GM12878 (cell line): ENCODE measurements around the gene CIP2A. TPM values are rescaled to one million over a fixed set of nuclear protein-coding genes. Genes with fewer than 3 reads are reported as not detected.

Experiments
- ATAC-seq: fragments of 200-7000 bp; cut with Tn5 transposase; 3 replicates; pipeline ENCODE4 v1.9.1; 2020; ENCODE audit warnings: mild to moderate bottlenecking, moderate library complexity
- BruUV-seq: library from RNA; stranded (reverse); fragments of 400-500 nt; replicated peaks from 2 replicates; lab custom pipeline; 2021; lab: Mats Ljungman, UMichigan
- CTCF ChIA-PET: fragments of 300-600 bp; sonication (Branson Sonifier 250); formaldehyde crosslinking; extraction: SDS; loops from one replicate; lab custom pipeline; 2021; ENCODE audit warnings: inconsistent platforms; lab: Yijun Ruan, JAX
- POLR2A ChIA-PET: fragments of 350-600 bp; formaldehyde crosslinking; extraction: SDS; loops from one replicate; lab custom pipeline; 2021; ENCODE audit warnings: inconsistent platforms; lab: Charles Lee
- RAD21 ChIA-PET: fragments of 300-600 bp; sonication (Branson Sonifier 250); formaldehyde crosslinking; loops from one replicate; lab custom pipeline; 2023; ENCODE audit warnings: antibody characterized with exemption; ENCODE audit not compliant: unreplicated experiment; lab: Charles Lee
- SMC1A ChIA-PET: fragments of 300-600 bp; sonication (Branson Sonifier 250); formaldehyde crosslinking; loops from one replicate; lab custom pipeline; 2023; ENCODE audit not compliant: unreplicated experiment, uncharacterized antibody; lab: Charles Lee
- DNase-seq: peaks from one replicate; pipeline ENCODE4 v3.0.0-alpha.2; 2011; ENCODE audit warnings: low read depth, low spot score
- FAIRE-seq: peaks from 3 replicates; lab custom pipeline; 2011; peaks lifted over from hg19 to GRCh38; lab: Jason Lieb, UNC
- H2AFZ ChIP-seq: 2 replicates; pipeline ENCODE4 v1.6.0; 2011; ENCODE audit warnings: low read depth, low read length, control low read depth; ENCODE audit not compliant: control insufficient read depth
- H3K27ac ChIP-seq: 2 replicates; pipeline ENCODE4 v1.5.1; 2011; ENCODE audit warnings: control low read depth; ENCODE audit not compliant: control insufficient read depth, insufficient read depth
- H3K27me3 ChIP-seq, 2 experiments: replicated peaks in 1 of 2; 2 replicates each; pipeline versions ENCODE4 v1.6.0 to v1.6.1; 2011; ENCODE audit warnings: low read length in 1 of 2; ENCODE audit not compliant: control insufficient read depth in 2 of 2, insufficient read depth in 2 of 2
- H3K36me3 ChIP-seq, 2 experiments: 2 replicates each; pipeline ENCODE4 v1.5.1; 2011; ENCODE audit warnings: low read length in 1 of 2; ENCODE audit not compliant: control insufficient read depth in 2 of 2, insufficient read depth in 2 of 2
- H3K4me1 ChIP-seq: 2 replicates; pipeline ENCODE4 v1.6.1; 2011; ENCODE audit warnings: mild to moderate bottlenecking, low read length, moderate library complexity, mixed read lengths; ENCODE audit not compliant: control insufficient read depth, insufficient read depth
- H3K4me2 ChIP-seq: 2 replicates; pipeline ENCODE4 v1.6.0; 2011; ENCODE audit warnings: control low read depth; ENCODE audit not compliant: control insufficient read depth, insufficient read depth
- H3K4me3 ChIP-seq: fragments of 200-600 bp; sonication (generic); 2 replicates; pipeline ENCODE4 v1.5.1; 2016
- H3K79me2 ChIP-seq: 2 replicates; pipeline ENCODE4 v1.6.0; 2011; ENCODE audit warnings: low read length; ENCODE audit not compliant: control insufficient read depth, insufficient read depth
- H3K9ac ChIP-seq: 2 replicates; pipeline ENCODE4 v1.8.0; 2011; ENCODE audit warnings: low read length, control low read depth, mixed read lengths; ENCODE audit not compliant: control insufficient read depth, insufficient read depth
- H3K9me3 ChIP-seq: replicated peaks from 3 replicates; pipeline ENCODE4 v1.5.1; 2011; ENCODE audit warnings: mild to moderate bottlenecking, low read length; ENCODE audit not compliant: control insufficient read depth, insufficient read depth
- H4K20me1 ChIP-seq: 2 replicates; pipeline ENCODE4 v1.6.0; 2011; ENCODE audit not compliant: control insufficient read depth, insufficient read depth
- BCL11A ChIP-seq: IDR thresholded peaks from 2 replicates; pipeline ENCODE4 v1.6.1; 2011; ENCODE audit warnings: low read depth, low read length
- CEBPB ChIP-seq, 2 experiments: fragments of 150-350 bp in 1 of 2; IDR thresholded peaks; 2 replicates each; pipeline ENCODE4 v1.6.1; 2012 to 2014; ENCODE audit warnings: low read depth in 2 of 2, low read length in 2 of 2, borderline replicate concordance in 1 of 2, inconsistent platforms in 1 of 2
- NFYA ChIP-seq: IDR thresholded peaks from 2 replicates; pipeline ENCODE4 v1.6.1; 2011; ENCODE audit warnings: low read depth, mild to moderate bottlenecking, low read length, improper control_type of control experiment, borderline replicate concordance
- PAX8 ChIP-seq: fragments of 450-650 bp; IDR thresholded peaks from 2 replicates; pipeline ENCODE4 v1.6.1; 2017; ENCODE audit warnings: mild to moderate bottlenecking, moderate library complexity
- SPI1 ChIP-seq: IDR thresholded peaks from 2 replicates; pipeline ENCODE4 v1.6.1; 2011; ENCODE audit warnings: low read depth, mild to moderate bottlenecking, low read length, moderate library complexity, borderline replicate concordance; ENCODE audit not compliant: insufficient read depth
- ZNF622 ChIP-seq: fragments of 450-650 bp; IDR thresholded peaks from 2 replicates; pipeline ENCODE4 v1.6.1; 2017; ENCODE audit warnings: mild to moderate bottlenecking, inconsistent platforms
- ZZZ3 ChIP-seq: IDR thresholded peaks from 2 replicates; pipeline ENCODE4 v1.6.1; 2011; ENCODE audit warnings: low read depth; ENCODE audit not compliant: control insufficient read depth, insufficient read length
- WGBS: methylation state at CpG from one replicate; pipeline ENCODE4 v1.1.6; 2016; ENCODE audit warnings: low lambda C conversion rate; ENCODE audit not compliant: insufficient replicate concordance, insufficient coverage; ENCODE audit errors: missing lambda C conversion rate; 5-methylcytosine and 5-hydroxymethylcytosine counted together
- in situ Hi-C: fragments of 300-500 bp; cut with MboI; formaldehyde crosslinking; loops from 9 replicates; pipeline ENCODE4 v1.14.3; 2018; ENCODE audit warnings: mixed read lengths
- intact Hi-C: fragments of 100-400 bp; cut with micrococcal nuclease; formaldehyde crosslinking; loops from one replicate; pipeline ENCODE4 v1.14.2; 2022; ENCODE audit not compliant: unreplicated experiment
- polyA plus RNA-seq, 11 experiments: library from polyadenylated mRNA; depleted of rRNA in 4 of 11; unstranded in 6 of 11; stranded (reverse) in 5 of 11; fragments of >200 nt; fragmentation: Nextera tagmentation in 4 of 11; fragmentation: Illumina TruSeq in 1 of 11; extraction: Ambion mirVana in 4 of 11; extraction: Trizol in 1 of 11; gene quantifications; 1 replicate in 1 of 11; 2 replicates in 10 of 11; pipeline versions ENCODE4 v1.2.1 to v1.2.3, GENCODE V29; 2011 to 2016; ENCODE audit warnings: inconsistent platforms in 2 of 11, missing spikeins in 2 of 11, low read depth in 1 of 11
- total RNA-seq, 4 experiments: library from RNA; depleted of rRNA in 3 of 4; stranded (reverse); fragments of >200 nt in 3 of 4; fragmentation: Illumina TruSeq in 1 of 4; extraction: Trizol in 1 of 4; gene quantifications; 2 replicates each; pipeline versions ENCODE4 v1.2.1 to v1.2.3, GENCODE V29; 2013 to 2021
- TF ChIP-seq, protein P1 (sequence below): fragments of 450-650 bp; IDR thresholded peaks from 2 replicates; pipeline ENCODE4 v1.6.1; 2016; ENCODE audit warnings: mild to moderate bottlenecking

The CIP2A gene
- total and polyA plus RNA-seq, 10 of the 15 experiments (the other 5 are each of a cell fraction or from before 2014, with no cell fraction given) = 12.5 to 29.7 (median 26.5) TPM

DNA sequence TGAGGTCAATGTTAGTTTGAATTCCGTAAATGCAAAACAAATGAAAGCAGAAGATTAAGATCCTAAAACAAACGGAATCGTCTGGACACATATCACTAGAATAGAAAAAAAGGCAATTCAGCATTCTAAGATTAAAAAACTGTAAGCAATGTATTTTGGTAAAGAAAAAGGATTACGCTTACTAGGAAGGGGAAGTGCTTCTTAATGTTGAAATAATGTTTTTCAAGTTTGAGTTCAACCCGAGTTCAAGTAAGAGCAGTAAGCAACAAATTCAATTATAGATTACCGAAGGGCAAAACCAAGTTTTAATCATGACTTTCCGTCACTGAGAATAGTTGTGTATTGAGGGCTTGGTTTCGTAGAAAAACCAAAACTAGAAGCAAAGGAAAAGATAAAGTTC lies 637 bp downstream of the CIP2A start:
- peak overlapping the region; percentile 94 for H3K9ac ChIP-seq
- H3K4me1 ChIP-seq = 0 out of 2 replicates have a peak, but pooled peaks cover 2% of the 10 kb centered on the region
- no TSS peak for BruUV-seq
- no peaks in the 10 kb centered on the region for H3K36me3 ChIP-seq
- TF ChIP-seq ZZZ3 = no peak
- no peak for TF ChIP-seq CEBPB (IDR thresholded peaks at IDR 0.05; ENCODE audit: borderline replicate concordance in 1 of 2, low read depth in 2 of 2, low read length in 2 of 2)
- peak; percentile 64; the same call in 1 of the 2 replicates for TF ChIP-seq SPI1
- SMC1A ChIA-PET = interaction anchor here (0.6 to 4.5 kb wide), 9 partner anchors 9 to 494 kb away, joined by 3 to 30 read pairs (median 4); no protein-coding TSS in a partner anchor
- H3K27me3 ChIP-seq = no peaks in the 10 kb centered on the region
- H3K79me2 ChIP-seq = peaks cover 56% of the 10 kb centered on the region
- H3K4me3 ChIP-seq = peak overlapping the region; percentile 80
- DNase-seq = no peak
- H4K20me1 ChIP-seq = no peaks in the 10 kb centered on the region
- H2AFZ ChIP-seq = peak overlapping the region; percentile 95
- no peaks in the 10 kb centered on the region for H3K9me3 ChIP-seq
- CTCF ChIA-PET = interaction anchor here (1.0 to 5.7 kb wide), 4 partner anchors 13 to 483 kb away, joined by 3 to 47 read pairs (median 9); no protein-coding TSS in a partner anchor
- peak overlapping the region; percentile 75 for H3K4me2 ChIP-seq
- RAD21 ChIA-PET = interaction anchor here (0.8 to 3.1 kb wide), 5 partner anchors 13 to 98 kb away, joined by 3 to 24 read pairs (median 3); no protein-coding TSS in a partner anchor
- POLR2A ChIA-PET = interaction anchor here (0.8 to 3.5 kb wide), 4 partner anchors 11 to 16 kb away, joined by 3 to 18 read pairs (median 8); no protein-coding TSS in a partner anchor
- ATAC-seq = no peak
- in situ Hi-C loops = no loop called here
- H3K27ac ChIP-seq = peak overlapping the region; percentile 91
- WGBS = under 1% methylated on average over 8 of the region's 8 CpGs
- intact Hi-C loops = no loop called here
- no peak for FAIRE-seq

DNA sequence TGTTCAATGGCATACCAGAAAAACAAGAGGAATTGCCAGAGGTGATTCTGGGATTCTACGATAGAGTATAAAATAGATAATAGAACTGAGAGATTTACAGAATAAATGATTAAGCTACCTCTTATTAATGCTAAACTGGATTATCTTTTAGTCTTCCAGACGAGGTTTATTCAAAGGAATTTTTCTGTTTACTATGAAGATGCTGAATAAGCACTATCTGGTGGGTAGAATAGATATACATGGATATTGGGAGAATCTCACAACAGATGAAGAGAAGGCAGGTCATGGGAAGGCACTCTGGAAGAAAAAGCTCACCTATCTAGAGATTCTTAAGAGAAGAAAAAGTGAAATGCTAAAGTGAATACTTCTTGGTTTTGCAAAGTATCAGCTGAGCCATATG lies 11.2 kb downstream of the CIP2A start:
- no TSS peak for BruUV-seq
- no peak overlapping the region for H3K4me2 ChIP-seq
- WGBS = 97% methylated on average over 2 of the region's 2 CpGs
- no peak for FAIRE-seq
- no peaks in the 10 kb centered on the region; the same call in 2 of the 3 replicates for H3K9me3 ChIP-seq
- ChIA-PET RAD21 (no interaction called here), SMC1A (interaction anchor here (0.7 to 1.3 kb wide), 3 partner anchors 9 to 16 kb away, joined by 3 to 7 read pairs (median 4); partner anchors contain the start of genes CIP2A and DZIP3), POLR2A (interaction anchor here (0.6 to 1.2 kb wide), 2 partner anchors 10 to 12 kb away, joined by 3 to 5 read pairs; partner anchors contain the start of gene DZIP3), CTCF (interaction anchor here (0.7 to 1.2 kb wide), 3 partner anchors 23 to 142 kb away, joined by 3 to 4 read pairs (median 4); no protein-coding TSS in a partner anchor)
- H3K9ac ChIP-seq = no peak overlapping the region
- in situ Hi-C loops (no loop called here), intact Hi-C loops (no loop called here)
- no peaks in the 10 kb centered on the region for H4K20me1 ChIP-seq
- no peaks in the 10 kb centered on the region for H3K27me3 ChIP-seq
- no peak for DNase-seq
- no peaks in the 10 kb centered on the region; the same call in 1 of the 2 replicates for H3K4me1 ChIP-seq
- no peak for ATAC-seq
- no peak overlapping the region for H2AFZ ChIP-seq
- TF ChIP-seq PAX8 (no peak), ZNF622 (no peak), BCL11A (no peak), NFYA (no peak)
- TF ChIP-seq, protein P1, sequence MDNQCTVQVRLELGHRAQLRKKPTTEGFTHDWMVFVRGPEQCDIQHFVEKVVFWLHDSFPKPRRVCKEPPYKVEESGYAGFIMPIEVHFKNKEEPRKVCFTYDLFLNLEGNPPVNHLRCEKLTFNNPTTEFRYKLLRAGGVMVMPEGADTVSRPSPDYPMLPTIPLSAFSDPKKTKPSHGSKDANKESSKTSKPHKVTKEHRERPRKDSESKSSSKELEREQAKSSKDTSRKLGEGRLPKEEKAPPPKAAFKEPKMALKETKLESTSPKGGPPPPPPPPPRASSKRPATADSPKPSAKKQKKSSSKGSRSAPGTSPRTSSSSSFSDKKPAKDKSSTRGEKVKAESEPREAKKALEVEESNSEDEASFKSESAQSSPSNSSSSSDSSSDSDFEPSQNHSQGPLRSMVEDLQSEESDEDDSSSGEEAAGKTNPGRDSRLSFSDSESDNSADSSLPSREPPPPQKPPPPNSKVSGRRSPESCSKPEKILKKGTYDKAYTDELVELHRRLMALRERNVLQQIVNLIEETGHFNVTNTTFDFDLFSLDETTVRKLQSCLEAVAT = no peak
- H3K4me3 ChIP-seq = no peak overlapping the region
- no peak overlapping the region for H3K27ac ChIP-seq
- H3K36me3 ChIP-seq = peaks cover 5 to 11% of the 10 kb centered on the region in 2 experiments
- no peaks in the 10 kb centered on the region for H3K79me2 ChIP-seq
